ENCODE data around the gene LMO1.

The LMO1 gene

DNA sequence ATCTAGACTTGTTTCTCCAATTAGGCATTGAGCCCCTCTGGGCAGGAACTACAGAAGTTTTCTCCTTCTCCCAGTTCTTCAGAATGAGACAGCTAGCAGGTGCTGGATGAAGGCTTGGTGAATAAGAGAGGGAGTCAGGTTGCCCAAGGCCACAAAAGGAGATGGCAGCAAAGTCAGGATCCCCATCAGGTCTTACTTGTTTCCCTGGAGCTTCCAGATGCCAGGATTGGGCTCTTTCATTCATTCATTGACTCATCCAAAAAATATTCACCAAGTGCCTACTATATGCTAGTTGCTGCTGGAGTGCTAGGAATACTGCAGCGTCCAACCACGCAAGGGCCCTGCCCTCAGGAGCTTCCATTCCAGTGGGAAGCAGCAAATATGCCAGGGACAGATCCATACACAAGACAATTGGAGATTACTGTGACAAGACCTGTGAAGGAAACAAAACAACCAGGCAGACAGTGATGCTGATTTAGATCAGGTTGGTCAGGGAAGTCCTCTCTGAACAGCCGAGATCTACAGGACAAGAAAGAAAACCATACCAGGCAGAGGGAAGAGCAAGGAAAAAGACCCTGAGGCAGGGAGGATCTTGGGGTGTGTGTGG is 24.6 kb upstream of the LMO1 start:
- peak; percentile 30 for DNase-seq (ENCODE audit: low spot score)

DNA sequence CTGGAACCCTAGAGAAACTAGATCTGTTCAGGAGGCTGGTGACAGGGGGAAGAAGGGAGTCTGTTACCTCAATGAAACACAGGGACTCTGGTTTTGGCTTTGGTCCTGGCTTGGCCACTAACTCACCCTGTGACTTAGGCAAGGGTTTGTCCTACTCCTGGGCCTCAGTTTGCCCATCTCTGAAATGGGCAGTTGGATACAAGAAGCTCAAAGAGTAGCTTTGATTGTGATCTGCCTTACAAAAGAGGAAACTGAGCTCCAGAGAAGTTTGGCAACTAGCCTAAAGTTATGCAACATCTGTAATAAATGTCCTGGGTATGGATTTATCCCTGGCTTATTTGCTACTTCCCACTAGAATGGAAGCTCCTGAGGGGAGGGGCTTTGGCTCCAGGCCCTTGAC is 24.0 kb upstream of the LMO1 start:
- DNase-seq (ENCODE audit: low spot score): peak; percentile 29

DNA sequence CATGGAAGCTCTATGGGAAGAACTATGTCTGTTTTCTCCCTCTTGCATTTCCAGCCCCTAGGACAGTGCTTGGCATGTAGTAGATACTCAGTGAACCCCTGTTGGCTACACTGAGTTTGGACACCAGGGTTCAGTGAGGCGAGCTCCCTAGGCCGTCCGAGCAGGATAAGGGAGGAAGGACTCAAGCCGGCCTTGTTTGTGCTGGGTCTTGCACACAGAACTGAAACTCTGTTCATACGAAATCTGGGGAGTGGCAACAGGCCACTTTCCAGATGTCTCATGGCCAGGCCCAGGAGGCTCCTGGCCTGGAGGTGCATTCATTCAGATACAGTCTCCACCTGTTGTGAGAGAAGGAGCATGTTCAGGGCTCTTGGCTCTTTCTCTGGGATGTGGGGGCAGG is 23.6 kb upstream of the LMO1 start:
- DNase-seq (ENCODE audit: low spot score): peak; percentile 39

DNA sequence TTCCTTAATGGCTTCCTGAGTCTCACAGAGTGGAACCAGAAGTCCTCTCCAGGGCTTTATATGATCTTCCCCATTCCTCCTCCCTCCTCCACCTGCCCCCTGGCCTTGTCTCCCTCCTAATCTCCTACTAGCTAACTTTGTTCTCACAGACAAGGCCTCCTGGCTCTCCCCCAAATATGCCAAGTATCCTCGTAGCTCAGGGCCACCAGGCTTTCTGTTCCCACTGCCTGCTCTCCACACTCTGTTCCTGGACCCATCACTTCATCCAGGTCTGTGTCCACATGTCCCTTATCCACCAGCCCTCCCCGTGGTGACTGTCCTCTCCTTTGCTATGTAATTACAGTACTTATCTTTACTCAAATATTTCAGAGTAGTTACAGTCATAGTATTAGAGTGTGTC is 23.2 kb upstream of the LMO1 start:
- DNase-seq (ENCODE audit: low spot score): peak; percentile 36

DNA sequence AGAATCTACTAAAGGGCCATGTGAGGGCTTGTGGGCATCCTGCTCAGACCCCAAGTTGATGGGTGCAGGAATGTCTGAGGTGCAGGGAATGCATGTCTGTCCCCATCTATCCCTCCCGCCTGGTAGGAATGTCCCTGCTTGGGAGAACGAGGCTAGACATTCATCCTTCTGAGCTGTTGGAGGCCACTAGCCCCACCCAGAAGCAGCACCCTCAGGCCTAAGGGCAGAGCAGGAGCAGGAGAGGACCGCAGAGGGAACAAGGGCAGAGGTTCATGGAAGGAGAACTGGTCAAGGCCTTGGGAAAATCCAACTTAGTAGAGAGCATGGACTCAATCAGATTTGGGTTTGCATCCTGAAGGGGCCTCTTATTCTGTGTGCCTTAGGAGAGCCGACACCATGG is 22.1 kb upstream of the LMO1 start:
- DNase-seq (ENCODE audit: low spot score): peak; percentile 25

DNA sequence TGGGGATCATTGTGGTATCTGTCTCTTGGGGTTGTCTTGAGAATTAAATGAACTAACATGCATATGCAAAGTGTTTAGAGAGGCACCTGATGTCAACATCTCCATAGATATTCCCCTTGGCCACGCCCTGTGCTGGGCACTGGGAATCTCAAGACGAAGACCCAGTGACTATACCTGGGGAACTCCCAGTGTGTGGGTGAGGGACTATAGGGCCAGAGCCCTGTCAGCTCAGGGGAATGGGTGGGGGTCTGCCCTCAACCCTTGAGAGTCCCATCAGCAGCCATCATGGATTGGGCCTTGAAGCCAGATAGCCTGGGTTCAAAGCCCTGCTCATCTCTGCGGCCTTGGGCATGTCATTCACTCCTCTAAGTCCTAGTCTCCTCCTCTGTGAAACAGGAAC is 21.6 kb upstream of the LMO1 start:
- peak; percentile 34 for DNase-seq (ENCODE audit: low spot score)

DNA sequence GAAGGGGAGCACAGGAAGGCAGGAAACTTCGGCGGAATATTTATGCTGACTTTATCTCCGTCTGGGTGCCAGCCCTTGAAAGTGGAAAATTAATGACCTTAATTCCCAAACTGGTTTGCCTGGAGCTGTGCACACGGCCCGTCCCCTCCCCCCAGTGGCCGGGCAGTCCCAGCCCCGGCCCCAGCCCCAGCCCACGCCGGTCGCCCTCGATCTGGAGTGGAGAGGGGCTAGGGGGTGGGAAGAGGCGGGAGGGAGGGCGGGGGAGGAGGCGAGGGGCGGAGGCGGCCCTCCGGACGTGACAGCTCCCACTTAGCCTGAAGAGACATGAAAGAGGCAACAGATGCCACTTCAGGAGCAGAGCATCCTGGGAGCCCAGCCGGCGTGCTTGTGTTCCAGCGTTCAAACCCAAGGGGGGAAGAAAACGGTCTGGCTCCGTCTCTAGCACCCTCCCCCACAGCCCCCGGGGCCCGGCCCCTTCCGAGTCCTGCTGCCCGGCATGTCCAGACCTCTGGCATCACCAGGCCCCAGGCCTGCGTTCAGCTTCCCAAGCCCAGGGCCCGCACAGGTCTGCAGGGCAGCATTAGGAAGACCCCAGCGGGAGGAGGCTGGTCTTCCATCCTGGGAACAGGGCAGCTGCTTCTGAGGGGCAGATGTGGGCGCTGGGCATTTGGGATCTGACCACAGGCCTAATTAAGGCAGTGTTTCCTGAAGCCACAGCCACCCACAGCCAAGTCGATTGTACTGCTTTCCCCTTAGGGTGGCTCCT is 20.0 kb upstream of the LMO1 start:
- peak; percentile 80 for DNase-seq (ENCODE audit: low spot score)

DNA sequence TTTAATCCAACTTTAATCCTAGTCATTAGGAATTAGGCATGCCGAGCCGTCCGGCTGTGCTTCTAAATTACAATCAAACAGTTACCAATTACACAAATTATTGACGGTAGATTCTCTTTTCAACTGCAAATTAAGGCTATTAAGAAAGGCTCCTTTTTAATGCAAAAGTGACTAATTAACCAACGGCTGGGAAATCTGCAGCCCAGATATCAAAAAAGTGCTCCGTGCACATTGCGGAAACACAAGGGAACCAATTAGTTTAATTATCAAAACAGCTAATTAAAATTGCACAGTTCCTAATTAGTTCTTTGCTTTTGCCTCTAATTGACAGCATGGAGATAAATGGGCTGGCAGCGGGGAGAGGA is 19.4 kb upstream of the LMO1 start:
- no peak for DNase-seq (ENCODE audit: low spot score)

DNA sequence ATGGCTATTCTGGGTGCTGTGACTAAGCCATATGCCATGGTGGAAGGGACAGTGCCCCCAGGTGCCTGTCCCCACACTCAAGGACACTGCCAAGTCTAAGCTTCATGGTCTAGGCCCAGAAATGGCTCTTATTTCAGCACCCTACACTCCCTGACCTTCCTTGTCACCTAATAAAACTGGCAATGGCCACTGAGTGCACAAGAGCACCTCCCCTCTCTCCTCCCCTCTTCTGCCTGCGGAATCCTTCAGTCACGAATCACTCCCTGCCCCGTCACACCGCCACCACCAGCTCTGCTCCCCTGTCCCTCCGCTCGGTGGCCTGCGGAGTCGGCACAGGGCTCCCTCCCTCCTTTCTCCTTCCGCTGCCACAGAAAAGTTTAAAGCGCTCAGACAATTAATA is 19.0 kb upstream of the LMO1 start:
- DNase-seq (ENCODE audit: low spot score): peak; percentile 63

DNA sequence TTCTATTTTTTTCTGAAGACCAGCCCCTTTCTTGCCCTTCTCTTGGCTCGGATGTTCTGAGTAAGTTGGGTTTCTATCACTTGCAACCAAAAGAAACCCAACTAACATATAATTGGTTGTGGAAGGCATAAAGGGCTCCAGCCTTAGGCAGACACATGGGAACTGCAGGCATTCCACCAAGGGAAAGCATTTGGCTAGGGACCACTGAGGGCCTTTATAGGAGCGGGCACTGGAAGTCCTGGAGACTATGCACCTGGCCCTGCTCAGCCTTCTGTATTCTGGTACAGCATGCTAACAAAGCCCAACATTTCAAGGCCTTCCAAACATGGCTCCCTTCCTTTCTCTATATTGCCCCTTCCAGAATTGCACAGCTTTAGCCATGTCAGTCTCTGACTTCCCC is 17.6 kb upstream of the LMO1 start:
- DNase-seq (ENCODE audit: low spot score): no peak

DNA sequence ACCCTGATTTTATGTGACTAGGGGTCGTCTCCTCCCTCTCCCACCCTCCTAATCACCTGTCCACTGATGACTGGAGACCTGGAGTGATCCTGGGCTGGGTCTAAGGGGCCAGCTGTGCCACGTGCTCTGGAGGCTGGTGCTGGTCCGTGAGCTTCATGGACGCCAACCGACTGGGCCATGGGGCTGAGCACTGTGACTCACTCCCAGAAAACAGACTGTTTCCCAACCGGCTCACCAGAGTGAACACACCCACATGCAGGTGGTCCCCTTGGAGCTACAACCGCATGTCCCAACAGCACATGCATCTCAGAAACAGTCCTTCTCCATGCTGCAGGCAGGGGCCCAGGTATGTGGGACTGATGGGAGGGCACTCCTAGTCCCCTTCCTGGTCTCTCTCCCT is 14.0 kb upstream of the LMO1 start:
- DNase-seq (ENCODE audit: low spot score): peak; percentile 37

DNA sequence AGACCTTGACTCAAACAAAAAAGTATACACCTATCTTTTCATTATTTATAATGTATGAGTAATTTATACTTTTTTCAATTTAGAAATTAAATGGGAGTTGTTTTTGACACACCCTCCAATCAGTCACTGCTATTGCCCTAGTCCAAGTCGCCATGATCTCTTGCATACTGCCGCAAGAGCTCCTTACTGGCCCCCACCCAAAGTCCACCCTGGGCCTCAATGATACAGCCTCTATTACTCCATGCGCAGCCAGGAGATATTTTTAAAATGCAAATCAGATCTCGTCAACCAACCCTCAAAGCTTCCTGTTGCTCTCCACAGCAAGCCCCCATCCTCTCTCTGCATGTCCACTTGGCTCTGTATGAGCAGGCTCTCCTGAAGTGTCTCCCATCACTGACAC is 12.8 kb upstream of the LMO1 start:
- no peak for DNase-seq (ENCODE audit: low spot score)

DNA sequence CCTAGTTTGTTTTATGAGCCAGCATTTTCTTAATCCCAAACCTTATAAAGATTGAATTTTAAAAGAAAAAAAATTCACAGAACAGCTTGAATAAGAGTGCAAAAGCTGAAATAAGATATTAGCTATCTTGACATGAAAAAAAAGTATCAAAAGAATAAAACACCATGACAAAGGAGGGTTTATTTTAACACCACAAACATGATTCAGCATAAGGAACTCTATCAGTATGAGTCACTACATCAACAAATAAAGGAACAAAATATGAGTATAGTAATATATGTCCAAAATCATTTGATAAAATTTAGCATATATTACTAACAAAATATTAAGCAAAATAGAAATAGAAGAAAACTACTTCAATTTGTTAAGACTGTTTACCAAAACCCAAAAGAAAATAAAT is 9.6 kb upstream of the LMO1 start:
- no peak for DNase-seq (ENCODE audit: low spot score)

DNA sequence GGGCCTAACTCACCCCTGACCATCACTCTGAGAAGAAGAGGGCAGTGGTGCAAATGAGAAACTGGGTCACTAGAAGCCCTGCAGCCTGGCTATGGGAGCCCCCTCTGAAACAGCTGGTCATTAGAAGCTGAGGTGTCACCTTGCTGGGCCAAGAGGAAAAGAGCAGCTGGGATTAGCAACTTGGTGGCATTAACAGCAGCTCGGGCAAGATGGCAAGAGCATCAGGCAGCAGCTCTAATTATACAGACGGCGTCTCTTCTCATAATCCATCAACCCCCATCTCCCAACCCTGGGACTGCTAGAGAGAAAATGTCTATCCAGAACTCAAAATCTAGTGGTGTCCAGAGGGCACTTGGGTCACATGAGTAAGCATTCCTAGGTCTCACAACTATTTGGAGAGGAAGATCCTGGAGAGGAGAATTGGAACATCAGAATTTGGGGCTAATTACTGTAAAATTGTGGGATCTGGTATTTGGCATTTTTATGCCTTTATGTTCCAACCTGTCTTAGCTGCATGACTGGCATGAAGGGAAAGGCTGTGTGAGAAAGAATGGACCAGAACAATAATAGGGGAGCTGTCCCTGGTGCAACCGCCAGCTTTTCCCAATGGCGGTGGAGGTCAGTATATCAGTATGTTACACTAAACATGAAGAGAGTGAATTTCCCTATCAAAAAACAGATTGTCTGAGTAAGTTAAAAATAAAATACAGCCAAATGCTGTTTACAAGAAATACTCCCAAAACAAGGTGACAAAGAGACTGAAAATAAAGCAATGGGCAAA is 7.6 kb upstream of the LMO1 start:
- DNase-seq (ENCODE audit: low spot score): peak; percentile 33

DNA sequence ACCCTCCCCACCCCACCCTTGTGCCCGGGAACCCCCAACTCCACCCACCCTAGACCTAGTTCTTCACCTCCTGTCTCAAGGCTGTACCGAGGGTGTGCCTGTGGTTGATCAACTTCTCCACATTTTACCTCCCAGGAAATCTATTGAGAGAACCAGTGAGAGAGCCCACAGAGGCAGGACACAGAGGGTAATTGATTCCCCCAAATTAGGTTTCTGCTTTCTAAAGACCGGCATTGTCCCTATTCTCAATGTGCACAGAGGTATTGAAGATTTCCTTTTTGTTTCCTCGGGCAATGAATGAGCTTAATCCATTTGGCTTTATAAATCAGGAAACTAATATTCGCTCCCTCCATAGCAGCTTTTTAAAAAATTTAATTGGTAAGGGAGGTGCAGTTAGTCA is 6.0 kb upstream of the LMO1 start:
- DNase-seq (ENCODE audit: low spot score): peak; percentile 43

DNA sequence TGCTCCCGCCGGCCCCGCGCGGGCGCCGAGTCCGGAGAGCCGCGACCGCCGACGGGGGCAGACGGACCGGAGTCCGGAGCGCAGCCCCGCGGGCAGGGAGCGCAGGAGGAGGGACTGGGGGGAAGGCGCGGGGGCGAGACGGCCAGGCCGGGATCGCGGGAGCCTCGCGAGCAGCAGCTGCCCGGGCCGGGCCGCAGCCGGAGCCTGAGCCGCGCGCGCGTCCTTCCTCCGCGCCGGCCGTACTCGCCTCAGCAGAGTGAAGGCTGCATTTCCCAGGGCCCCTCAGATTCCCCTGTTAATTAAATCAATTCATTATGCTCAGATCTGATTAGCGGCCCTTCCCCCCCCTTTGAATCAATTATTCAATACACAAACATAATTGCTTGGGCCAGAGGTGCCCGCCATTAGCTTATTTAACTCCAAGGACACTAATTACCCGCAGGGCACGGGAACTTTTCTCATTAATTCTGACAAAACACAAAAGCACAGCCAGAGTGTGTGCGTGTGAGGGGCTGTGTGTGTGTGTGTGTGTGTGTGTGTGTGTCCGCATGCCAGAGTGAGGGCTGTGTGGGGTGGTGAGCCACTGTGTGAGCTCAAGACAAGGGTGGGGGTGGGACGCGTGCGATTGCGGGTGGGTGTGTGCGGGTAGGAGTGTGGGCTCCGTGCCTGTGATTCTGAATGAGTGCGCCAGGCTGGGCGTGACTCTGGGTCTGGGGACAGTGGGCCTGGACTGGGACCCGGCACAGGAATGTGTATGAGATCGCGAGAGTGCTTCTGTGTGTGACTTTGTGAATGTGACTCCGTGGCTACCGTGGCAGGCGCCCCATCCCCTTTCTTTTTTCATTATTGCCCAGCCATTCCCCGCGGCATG is 5.1 kb upstream of the LMO1 start:
- peak; percentile 68 for DNase-seq (ENCODE audit: low spot score)

DNA sequence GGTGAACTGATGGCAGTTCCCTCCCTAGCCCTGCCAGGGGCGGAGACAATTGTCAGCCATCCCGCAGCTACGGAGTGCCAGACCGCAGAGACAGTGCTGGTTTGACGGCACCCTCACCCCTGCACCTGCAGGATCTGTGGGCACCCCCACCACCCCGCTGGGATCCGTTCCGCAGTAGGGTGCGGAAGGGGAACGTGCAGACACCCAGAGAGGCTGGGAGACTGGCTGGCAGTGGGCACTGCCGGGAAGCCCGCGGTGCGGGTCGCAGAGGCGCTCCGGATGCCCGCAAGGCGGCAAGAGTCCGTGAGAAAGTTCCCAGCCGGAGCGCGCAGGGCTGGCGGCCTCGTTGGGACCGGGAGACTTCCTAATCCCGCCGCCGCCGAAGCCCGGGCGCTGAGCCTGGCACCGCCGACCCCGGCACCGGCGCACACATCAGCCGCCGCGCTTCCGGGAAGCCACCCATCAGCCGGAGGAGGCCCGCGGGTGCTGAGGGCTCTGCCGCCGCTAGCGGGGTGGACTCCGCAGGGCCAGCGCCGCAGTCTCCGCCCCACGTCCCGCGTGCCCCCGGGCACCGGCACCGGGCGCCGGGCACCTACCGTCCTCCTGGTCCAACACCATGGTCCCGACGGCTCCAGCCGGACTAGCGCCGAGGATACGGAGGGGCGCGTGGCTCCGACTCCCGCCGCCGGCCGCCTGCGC is 4.3 kb upstream of the LMO1 start:
- peak; percentile 72 for DNase-seq (ENCODE audit: low spot score)

DNA sequence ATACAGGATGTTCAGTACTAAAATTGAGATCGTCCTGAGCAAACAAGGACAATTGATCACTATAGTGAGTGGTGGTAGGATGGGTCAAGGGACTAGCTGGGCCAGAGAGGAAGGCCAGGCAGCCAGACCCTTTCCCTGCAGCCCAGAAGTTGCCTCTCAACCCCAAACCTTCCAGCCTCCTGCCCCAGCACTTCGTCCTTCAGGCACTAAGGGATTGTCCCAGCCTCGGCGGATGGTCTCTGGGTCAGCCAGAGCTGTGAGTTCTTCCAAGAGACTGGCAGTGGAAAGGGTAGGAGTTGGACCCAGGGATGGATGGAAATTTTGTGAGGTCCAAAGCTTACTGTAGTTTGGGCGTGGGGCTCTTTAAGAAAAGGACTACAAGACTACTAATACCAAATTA is 3.6 kb upstream of the LMO1 start:
- peak; percentile 49 for DNase-seq (ENCODE audit: low spot score)

DNA sequence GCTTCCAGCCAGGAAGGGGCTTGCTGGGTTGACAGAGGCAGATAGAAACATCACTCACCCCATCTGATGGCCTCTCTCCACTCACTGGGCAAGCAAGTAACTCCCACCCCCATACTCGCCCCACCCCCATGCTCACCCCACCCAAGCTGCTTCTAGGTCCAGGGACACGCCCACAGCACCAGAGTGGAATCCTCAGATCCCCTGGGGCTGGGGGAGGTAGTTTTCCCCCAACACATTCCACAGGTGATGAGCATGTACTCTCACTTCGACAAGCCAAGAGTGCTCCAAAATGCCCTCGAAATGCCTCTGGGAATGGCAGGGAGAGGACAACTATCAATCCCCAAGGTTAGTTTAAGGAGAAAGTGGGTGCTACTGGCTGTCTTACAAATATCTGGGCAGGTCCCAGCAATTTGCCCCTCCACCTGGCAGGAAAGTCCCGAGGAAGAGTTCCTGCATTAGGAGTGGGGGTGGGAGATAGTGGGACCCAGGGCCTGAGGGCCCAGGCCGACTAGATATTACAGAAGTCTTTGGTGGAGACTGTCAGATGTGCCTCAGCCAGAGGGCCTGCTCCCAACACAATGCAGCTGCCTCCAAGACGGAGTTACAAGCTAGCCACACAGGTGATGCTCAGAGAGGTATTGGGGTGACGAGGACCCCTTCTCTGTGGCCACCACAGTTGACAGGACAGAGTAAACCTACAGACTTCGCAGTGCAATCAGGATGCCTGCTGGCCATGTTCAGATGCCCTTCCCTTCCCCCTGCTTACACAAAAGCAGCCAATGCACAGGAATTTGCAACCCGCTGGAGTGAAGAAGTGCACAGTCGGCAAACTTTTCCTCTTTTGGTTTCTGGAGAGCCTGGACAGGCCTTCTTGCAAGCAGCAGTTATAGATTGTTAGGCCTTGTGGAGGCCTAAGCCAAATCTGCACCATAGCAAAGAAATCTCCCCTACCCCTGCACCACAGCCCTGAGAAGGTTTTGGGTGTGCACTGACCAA is 2.9 kb upstream of the LMO1 start:
- DNase-seq (ENCODE audit: low spot score): peak; percentile 53

DNA sequence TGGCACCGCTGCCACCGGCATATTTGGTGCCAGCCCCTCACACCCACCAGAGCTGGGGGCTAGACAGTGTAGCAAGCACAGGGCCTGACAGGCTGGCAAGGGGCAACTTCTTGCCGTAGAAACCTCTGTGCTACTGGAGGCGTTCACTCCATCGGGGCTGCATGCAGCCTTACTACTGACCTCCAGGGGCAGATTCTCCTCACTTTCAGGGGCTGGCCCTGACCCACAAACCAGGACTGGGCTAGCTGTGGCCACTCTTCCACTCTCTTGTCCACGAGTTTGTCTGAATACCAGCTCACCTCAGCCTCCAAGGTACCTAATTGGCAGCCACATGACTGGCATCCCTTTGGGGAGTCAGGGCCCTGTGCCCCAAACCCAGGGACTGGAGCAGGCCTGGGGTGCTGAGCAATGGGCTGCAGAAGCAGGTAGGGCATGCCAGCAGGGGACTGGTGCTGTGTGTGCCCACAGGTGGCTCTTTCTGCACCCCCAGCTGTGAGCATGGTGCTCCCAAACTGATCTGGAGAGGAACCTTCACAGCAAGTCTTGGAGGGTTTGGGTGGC is 2.1 kb upstream of the LMO1 start:
- peak; percentile 70 for DNase-seq (ENCODE audit: low spot score)
